GM18508 (cell line): Measurements from ENCODE around the gene COPA.
"Not testable (repeated sequence)": the region's sequence is repeated elsewhere in the genome, so short reads cannot be mapped to it uniquely, and the experiment has no call there.

Experiments used
- ATAC-seq: cut with Tn5 transposase; IDR thresholded peaks from one replicate; pipeline ENCODE4 v1.9.1; 2021; ENCODE audit warnings: moderate number of reproducible peaks; ENCODE audit not compliant: insufficient read depth, unreplicated experiment

The COPA gene

GRCh38 chr1:160338580-160338979 lies 4.5 kb downstream of the COPA start:
- ATAC-seq, result no peak

- ATAC-seq, result no peak
Measured at GRCh38 chr1:160332516-160332915, 10.5 kb downstream of the COPA start.

DNA sequence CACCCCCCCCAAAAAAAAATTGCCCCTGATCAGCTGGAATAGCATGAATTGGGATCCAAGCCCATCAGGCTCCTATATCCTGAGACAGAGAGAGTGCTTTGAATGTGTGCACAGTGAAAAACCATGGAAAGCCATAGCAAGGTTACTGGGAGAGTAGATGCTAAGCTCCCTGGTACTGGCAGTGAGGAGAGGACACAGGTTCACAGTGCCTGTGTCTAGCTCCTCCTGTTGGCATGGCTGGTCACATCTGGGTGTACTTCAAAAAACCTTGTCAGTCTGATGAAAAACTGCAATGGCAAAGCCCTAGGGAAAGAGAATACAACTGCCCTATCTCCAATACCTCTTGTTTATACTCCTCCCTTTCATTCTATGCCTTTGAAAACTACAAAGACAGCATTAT lies 12.9 kb downstream of the COPA start:
- no peak for ATAC-seq

DNA sequence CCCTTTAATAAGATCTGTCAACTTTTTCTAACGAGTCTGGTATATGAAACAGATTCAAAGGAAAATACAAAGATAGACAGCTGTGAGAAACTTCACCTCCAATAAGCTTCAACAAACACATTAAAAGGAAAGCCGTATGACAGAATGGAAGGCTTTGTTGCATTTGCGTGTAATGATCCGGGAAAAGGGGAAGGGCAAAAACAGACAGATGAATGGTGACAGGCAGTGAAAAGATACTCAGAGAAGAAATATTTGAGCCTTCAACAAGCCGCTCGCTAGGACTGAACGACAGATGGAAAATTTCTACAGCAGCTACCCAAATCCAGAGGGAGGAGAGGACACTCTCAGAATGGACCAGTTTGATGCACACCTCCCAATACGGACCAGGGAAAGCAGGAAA lies 14.9 kb downstream of the COPA start:
- ATAC-seq, result no peak

DNA sequence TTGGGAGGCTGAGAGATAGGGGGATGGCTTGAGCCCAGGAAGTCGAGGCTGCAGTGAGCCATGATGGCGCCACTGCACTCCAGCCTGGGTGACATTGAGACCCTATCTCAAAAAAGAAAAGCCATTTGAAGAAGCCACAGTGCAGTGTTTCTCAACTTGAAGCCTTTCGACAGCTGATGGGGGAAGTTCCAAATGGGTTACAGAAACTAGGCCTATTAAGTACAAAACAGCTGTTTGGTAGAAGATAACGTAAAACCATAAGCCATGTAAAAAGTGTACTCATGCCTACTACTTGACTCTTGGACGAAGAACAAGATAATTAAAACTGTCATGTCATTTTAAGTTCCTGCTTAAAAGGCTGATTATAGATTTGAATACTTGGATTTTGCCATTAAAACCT lies 16.6 kb downstream of the COPA start:
- no peak for ATAC-seq

- no peak for ATAC-seq
Measured at GRCh38 chr1:160325252-160325651, 17.8 kb downstream of the COPA start.

- no peak for ATAC-seq
Measured at GRCh38 chr1:160322831-160323230, 20.2 kb downstream of the COPA start.

GRCh38 chr1:160315359-160315758 lies 27.7 kb downstream of the COPA start:
- ATAC-seq, result no peak

- ATAC-seq, result no peak
Measured at GRCh38 chr1:160309571-160309970, 33.5 kb downstream of the COPA start.

DNA sequence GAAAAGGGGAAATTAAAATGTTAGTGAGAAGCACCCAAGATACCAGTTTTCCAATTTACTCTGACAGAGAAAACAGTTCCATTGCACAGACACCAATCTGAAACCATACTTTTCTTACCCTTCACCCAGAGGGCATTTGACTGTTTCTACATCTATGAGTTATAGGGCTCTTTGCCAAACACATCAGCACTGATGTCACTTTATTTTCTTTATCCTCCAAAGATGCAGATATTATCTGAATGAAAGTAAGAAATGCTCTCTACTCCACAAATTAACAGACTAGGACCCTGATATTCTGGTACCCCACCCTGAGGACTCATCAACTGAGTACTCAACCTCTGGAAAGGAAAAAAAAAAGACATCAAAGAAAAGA lies 33.9 kb downstream of the COPA start:
- ATAC-seq, result no peak

- no peak for ATAC-seq
Measured at GRCh38 chr1:160308451-160309184, 34.4 kb downstream of the COPA start.

DNA sequence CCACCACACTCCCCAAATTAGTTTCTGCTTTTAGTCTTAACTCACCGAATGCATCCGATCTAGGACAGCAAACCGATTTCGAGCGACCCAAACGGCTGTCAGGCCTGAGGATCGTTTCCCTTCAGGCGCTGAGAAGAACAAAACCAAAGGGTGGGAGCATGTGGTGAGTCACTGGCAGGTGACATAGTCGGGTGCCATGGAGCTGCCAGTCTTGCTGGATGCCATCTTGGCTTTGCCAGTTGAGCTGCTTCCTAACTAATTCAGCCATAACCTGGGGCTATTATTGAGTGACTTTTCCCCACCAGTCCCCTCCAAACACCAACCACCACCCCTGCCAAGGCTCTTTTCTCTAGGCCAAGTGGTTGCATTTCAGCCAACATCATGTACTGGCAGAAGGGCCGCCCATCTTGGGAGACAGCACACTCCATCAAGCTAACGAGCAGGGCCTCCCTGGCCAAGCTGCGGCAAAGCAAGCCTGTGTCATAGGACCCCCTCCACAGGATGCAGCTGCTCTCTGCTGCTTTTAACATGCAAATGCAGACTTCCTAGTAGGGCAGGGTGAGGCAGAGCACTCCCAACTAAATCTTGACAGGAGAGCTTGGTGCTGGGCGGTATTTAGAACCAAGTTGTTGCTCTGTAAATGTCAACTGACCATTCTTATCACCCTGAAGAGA lies 35.8 kb downstream of the COPA start:
- no peak for ATAC-seq

- ATAC-seq, result no peak
Measured at GRCh38 chr1:160300173-160300572, 42.9 kb downstream of the COPA start.

DNA sequence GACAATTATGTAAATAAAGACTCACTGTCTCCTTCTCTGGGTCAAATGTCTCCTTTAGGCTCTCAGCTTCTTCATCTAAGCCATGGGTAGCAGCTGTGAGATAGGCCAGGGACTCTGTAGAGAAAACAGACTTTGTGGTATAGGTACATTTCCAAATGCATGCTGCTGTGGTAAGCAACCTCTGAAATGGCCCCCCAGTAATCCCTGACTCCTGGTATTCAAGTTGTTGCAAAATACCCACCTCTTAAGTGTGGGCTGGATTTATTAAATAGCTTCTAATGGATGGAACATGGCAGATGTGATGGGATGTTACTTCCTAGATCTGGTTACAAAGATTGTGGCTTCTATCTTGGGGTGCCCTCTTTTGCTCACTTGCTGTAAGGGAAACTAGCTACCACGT lies 47.0 kb downstream of the COPA start:
- no peak for ATAC-seq

DNA sequence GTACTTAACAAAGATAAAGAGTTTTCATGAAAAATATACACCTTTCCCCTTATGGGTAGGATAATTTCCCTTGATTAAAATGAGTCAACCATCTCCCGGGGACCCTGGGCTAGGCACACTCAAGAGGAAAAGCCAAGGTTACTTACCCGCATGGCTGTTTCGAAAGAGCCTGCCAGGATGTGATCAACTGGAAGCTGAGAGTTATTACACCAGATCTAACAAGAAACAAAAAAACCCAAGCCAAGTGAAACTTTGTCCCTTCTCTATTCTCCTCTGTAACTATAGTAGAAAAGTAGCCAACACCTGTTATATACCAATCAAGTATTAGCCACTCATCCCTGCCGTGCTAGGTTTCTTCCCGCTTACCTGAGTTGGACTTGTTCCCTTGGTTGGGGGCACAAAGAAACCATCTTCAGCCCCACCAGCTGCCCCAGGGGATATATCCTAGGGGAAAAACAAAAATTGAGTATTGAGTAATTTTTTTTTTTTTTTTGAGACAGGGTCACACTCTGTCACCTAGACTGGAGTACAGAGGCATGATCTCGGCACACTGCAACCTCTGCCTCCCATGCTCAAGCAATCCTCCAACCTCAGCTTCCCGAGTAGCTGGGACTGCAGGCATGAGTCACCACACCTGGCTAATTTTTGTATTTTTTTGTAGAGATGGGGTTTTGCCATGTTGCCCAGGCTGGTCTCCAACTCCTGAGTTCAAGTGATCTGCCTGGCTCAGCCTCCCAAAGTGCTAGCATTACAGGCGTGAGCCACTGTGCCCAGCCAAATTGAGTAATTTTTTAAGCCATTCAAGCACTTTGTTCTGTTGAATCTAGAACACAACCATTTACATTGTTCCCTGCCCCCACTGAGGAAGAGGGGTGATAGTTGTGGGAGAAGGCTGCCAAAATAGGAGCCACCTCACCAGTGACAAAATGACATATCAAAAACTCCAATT lies 49.8 kb downstream of the COPA start:
- ATAC-seq, result no peak

GRCh38 chr1:160291248-160292220 lies 51.5 kb downstream of the COPA start:
- ATAC-seq, result peak; percentile 54

DNA sequence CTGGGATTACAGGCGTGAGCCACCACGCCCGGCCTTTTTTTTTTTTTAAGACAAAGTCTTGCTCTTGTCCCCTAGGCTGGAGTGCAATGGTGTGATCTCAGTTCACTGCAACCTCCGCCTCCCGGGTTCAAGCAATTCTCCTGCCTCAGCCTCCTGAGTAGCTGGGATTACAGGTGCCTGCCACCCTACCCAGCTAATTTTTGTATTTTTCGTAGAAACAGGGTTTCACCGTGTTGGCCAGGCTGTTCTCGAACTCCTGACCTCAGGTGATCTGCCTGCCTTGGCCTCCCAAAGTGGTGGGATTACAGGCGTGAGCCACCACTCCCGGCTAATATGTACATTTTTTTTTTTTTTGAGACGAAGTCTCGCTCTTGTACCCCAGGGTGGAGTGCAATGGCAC lies 55.3 kb downstream of the COPA start:
- ATAC-seq, result not testable (repeated sequence)

DNA sequence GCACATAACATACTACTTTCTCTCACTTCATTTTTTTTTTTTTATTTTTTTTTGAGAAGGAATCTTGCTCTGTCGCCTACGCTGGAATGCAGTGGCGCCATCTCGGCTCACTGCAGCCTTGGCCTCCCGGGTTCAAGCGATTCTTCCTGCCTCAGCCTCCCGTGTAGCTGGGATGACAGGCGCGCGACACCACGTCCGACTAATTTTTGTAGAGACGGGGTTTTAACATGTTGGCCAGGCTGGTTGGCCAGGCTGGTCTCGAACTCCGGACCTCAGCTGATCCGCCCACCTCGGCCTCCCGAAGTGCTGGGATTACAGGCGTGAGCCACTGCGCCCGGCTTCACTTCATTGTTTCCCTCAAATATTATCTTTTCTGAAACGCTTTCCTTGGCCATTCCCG lies 57.5 kb downstream of the COPA start:
- ATAC-seq, result no peak

DNA sequence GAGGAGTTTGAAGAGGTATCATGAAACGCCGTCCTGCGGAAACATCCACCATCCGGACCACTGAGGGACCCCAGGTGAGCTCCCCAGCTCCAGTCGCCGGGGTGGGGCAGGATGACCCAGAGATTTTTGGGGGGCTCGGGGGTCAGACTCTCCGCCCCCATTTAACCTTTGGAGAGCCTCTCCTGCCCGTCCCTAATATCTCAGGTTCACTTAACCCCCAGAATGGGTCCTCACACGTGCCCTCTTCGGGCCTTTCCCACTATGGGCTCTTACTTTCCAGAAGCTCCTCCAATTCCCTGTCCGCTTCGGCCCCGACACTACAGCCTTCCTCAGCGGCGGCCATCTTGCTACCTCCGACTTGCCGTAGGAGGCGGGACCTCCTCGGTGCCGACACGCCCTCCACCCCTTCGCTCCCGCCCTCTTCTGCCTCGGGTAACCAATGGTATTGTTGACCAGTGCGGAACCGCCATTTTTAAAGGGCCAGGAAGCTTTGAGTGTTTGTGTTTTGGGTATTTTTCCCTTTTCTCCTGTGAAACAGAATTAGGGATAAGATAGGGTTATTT lies 58.2 kb downstream of the COPA start, which contains the start of gene PEX19:
Gene PEX19 (minus strand): TSS at position 352 of the 563 bp plus-strand sequence. CDS start 9 bp downstream, at position 343.
- peak; percentile 73 for ATAC-seq
